Panc1 (cell line): ENCODE measurements around the gene MS4A18. TPM values are rescaled to one million over a fixed set of nuclear protein-coding genes. Genes with fewer than 3 reads are reported as not detected.

ENCODE experiments used
- ATAC-seq: fragments of 200-7000 bp; cut with Tn5 transposase; 2 replicates; pipeline ENCODE4 v1.9.1; 2020; ENCODE audit warnings: mild to moderate bottlenecking, moderate library complexity
- BruUV-seq: library from RNA; stranded (reverse); fragments of 400-500 nt; replicated peaks from 2 replicates; lab custom pipeline; 2021; lab: Mats Ljungman, UMichigan
- CTCF ChIA-PET: fragments of 300-600 bp; sonication (Branson Sonifier 250); formaldehyde crosslinking; loops from one replicate; lab custom pipeline; 2022; ENCODE audit warnings: antibody characterized with exemption; lab: Charles Lee
- POLR2A ChIA-PET: fragments of 300-600 bp; sonication (Branson Sonifier 250); formaldehyde crosslinking; loops from one replicate; lab custom pipeline; 2022; ENCODE audit warnings: antibody characterized with exemption; lab: Charles Lee
- DNase-seq: peaks from one replicate; pipeline ENCODE4 v3.0.0-alpha.2; 2010; ENCODE audit warnings: low read depth, low spot score
- H3K27ac ChIP-seq: 2 replicates; pipeline ENCODE4 v1.5.1; 2011; ENCODE audit warnings: mild to moderate bottlenecking, low read length, inconsistent platforms
- H3K27me3 ChIP-seq: fragments of 200-500 bp; sonication (Bioruptor generic); 2 replicates; pipeline ENCODE4 v1.6.0; 2014; ENCODE audit warnings: low read length, inconsistent platforms; ENCODE audit not compliant: control insufficient read depth, insufficient read depth
- H3K36me3 ChIP-seq: fragments of 200-500 bp; sonication (Bioruptor generic); 2 replicates; pipeline ENCODE4 v1.5.1; 2014; ENCODE audit warnings: inconsistent platforms, mild to moderate bottlenecking, low read length, moderate library complexity; ENCODE audit not compliant: control insufficient read depth, insufficient read depth
- H3K4me1 ChIP-seq: 2 replicates; pipeline ENCODE4 v1.5.1; 2011; ENCODE audit warnings: inconsistent platforms, mild to moderate bottlenecking, low read length, moderate library complexity; ENCODE audit not compliant: control insufficient read depth, insufficient read depth
- H3K4me3 ChIP-seq, 2 experiments: 2 replicates each; pipeline ENCODE4 v1.5.1; 2011 to 2012; ENCODE audit warnings: low read depth in 2 of 2, low read length in 2 of 2, mild to moderate bottlenecking in 2 of 2, inconsistent platforms in 1 of 2, moderate library complexity in 1 of 2
- H3K9me3 ChIP-seq: fragments of 200-500 bp; sonication (Bioruptor generic); 2 replicates; pipeline ENCODE4 v1.5.1; 2014; ENCODE audit warnings: low read depth, mild to moderate bottlenecking, inconsistent platforms, low read length, moderate library complexity; ENCODE audit not compliant: control insufficient read depth, insufficient read depth
- POLR2AphosphoS5 ChIP-seq: IDR thresholded peaks from 2 replicates; pipeline ENCODE4 v1.6.1; 2012; ENCODE audit warnings: mild to moderate bottlenecking, low read depth, low read length, moderate library complexity
- SIN3A ChIP-seq: IDR thresholded peaks from 2 replicates; pipeline ENCODE4 v1.6.1; 2012; ENCODE audit warnings: low read depth, mild to moderate bottlenecking, low read length, moderate library complexity, borderline replicate concordance; ENCODE audit not compliant: insufficient read depth
- TCF7L2 ChIP-seq: IDR thresholded peaks from 2 replicates; pipeline ENCODE4 v1.6.1; 2011; ENCODE audit warnings: mild to moderate bottlenecking, low read depth, low read length, inconsistent platforms
- in situ Hi-C: cut with HindIII; loops from 2 replicates; pipeline ENCODE4 v1.10.0; 2016; ENCODE audit warnings: low sequenced_read_pairs, low pct_unique_long_range_greater_than_20kb
- intact Hi-C: fragments of 100-400 bp; cut with micrococcal nuclease; formaldehyde crosslinking; loops from one replicate; pipeline ENCODE4 v1.10.0; 2022; ENCODE audit not compliant: unreplicated experiment
- total RNA-seq: library from RNA; stranded (reverse); gene quantifications from one replicate; pipeline ENCODE4 v1.2.1, GENCODE V29; 2021; ENCODE audit not compliant: unreplicated experiment
- TF ChIP-seq, protein P1 (sequence below): fragments of 450-650 bp; IDR thresholded peaks from 2 replicates; pipeline ENCODE4 v1.5.1; 2017; ENCODE audit warnings: mild to moderate bottlenecking
- TF ChIP-seq, protein P2 (sequence below), 2 experiments: IDR thresholded peaks; 2 replicates each; pipeline ENCODE4 v1.6.1; 2011 to 2012; ENCODE audit warnings: low read depth in 2 of 2, control low read depth in 1 of 2, low read length in 1 of 2, mild to moderate bottlenecking in 1 of 2, moderate library complexity in 1 of 2; ENCODE audit not compliant: insufficient read depth in 1 of 2

The MS4A18 gene
- total RNA-seq, 1 experiment from 2014 or later, result not detected

DNA sequence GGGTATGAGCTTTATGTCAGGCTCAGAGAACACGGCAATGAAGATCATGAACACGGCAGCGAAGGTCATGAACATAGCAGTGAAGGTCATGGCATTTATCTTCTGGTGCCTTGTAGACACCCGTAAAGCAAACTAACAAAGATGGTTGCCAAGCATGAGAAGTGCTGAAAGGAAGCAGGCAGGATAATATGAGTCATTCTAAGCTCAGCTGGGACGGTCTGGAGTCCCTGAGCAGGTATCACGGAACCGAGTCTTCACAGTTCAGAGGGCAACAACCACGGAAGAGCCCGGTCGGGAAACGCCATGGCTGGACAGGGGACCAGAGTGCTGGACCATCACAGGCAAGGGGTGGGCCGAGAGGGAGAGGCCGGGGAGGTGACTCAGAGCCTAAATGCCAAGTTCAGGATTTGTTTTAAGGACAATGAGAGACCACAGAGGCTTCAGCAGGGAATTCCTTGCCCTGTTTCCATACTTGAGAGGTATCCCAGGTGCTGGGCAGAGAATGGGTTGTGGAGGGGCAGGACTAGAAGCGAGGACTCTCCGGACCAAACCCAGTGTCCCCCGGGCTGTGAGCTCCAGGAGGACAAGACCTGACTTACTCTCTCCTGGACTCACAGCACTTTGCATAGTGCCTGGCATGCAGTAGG lies 47.5 kb downstream of the MS4A18 start:
- H3K27ac ChIP-seq, result no peak overlapping the region
- no peaks in the 10 kb centered on the region for H3K9me3 ChIP-seq
- CTCF ChIA-PET, result no interaction called here
- H3K27me3 ChIP-seq, result no peaks in the 10 kb centered on the region
- BruUV-seq, result no TSS peak
- intact Hi-C loops, result no loop called here
- ATAC-seq (no peak), DNase-seq (no peak)
- H3K36me3 ChIP-seq, result no peaks in the 10 kb centered on the region
- in situ Hi-C loops, result no loop called here
- POLR2A ChIA-PET, result no interaction called here
- H3K4me3 ChIP-seq, result no peak overlapping the region
- TF ChIP-seq POLR2AphosphoS5, result no peak
- no peak for TF ChIP-seq TCF7L2
- TF ChIP-seq, protein P1, sequence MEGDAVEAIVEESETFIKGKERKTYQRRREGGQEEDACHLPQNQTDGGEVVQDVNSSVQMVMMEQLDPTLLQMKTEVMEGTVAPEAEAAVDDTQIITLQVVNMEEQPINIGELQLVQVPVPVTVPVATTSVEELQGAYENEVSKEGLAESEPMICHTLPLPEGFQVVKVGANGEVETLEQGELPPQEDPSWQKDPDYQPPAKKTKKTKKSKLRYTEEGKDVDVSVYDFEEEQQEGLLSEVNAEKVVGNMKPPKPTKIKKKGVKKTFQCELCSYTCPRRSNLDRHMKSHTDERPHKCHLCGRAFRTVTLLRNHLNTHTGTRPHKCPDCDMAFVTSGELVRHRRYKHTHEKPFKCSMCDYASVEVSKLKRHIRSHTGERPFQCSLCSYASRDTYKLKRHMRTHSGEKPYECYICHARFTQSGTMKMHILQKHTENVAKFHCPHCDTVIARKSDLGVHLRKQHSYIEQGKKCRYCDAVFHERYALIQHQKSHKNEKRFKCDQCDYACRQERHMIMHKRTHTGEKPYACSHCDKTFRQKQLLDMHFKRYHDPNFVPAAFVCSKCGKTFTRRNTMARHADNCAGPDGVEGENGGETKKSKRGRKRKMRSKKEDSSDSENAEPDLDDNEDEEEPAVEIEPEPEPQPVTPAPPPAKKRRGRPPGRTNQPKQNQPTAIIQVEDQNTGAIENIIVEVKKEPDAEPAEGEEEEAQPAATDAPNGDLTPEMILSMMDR, result no peak
- TF ChIP-seq SIN3A, result no peak
- TF ChIP-seq, protein P2, sequence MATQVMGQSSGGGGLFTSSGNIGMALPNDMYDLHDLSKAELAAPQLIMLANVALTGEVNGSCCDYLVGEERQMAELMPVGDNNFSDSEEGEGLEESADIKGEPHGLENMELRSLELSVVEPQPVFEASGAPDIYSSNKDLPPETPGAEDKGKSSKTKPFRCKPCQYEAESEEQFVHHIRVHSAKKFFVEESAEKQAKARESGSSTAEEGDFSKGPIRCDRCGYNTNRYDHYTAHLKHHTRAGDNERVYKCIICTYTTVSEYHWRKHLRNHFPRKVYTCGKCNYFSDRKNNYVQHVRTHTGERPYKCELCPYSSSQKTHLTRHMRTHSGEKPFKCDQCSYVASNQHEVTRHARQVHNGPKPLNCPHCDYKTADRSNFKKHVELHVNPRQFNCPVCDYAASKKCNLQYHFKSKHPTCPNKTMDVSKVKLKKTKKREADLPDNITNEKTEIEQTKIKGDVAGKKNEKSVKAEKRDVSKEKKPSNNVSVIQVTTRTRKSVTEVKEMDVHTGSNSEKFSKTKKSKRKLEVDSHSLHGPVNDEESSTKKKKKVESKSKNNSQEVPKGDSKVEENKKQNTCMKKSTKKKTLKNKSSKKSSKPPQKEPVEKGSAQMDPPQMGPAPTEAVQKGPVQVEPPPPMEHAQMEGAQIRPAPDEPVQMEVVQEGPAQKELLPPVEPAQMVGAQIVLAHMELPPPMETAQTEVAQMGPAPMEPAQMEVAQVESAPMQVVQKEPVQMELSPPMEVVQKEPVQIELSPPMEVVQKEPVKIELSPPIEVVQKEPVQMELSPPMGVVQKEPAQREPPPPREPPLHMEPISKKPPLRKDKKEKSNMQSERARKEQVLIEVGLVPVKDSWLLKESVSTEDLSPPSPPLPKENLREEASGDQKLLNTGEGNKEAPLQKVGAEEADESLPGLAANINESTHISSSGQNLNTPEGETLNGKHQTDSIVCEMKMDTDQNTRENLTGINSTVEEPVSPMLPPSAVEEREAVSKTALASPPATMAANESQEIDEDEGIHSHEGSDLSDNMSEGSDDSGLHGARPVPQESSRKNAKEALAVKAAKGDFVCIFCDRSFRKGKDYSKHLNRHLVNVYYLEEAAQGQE (IDR thresholded peaks at IDR 0.05; ENCODE audit: insufficient read depth in 1 of 2, low read depth in 2 of 2, low read length in 1 of 2), result no peak
- no peaks in the 10 kb centered on the region for H3K4me1 ChIP-seq

DNA sequence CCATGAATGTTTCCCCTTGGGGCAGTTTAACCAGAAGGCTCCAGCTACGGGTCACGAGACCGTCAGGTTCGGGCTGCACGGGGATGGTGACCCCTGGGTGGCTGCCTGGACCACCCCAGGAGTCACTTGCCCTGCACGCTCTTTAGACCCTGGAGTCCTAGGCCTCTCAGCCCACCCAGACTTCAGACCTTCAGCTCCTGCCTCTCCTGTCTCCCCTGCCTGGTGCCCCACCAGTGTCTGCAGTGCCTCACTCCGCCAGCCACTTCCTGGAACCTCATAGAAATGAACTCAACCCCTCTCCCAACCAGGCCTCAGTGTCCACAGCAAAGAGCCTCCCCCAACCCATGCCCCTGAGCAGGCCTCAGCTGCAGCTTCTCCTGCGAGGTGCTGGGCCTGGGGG lies 48.1 kb downstream of the MS4A18 start:
- ATAC-seq, result no peak
- CTCF ChIA-PET, result no interaction called here
- H3K4me1 ChIP-seq, result no peaks in the 10 kb centered on the region

More for the DNA sequence above, 48.1 kb downstream of the MS4A18 start:
- POLR2A ChIA-PET, result no interaction called here
- no peak overlapping the region for H3K4me3 ChIP-seq
- intact Hi-C loops (no loop called here), in situ Hi-C loops (no loop called here)
- TF ChIP-seq POLR2AphosphoS5 (no peak), SIN3A (no peak), TCF7L2 (no peak)
- TF ChIP-seq, protein P2 (IDR thresholded peaks at IDR 0.05; ENCODE audit: insufficient read depth in 1 of 2, low read depth in 2 of 2, low read length in 1 of 2), result no peak
- TF ChIP-seq, protein P1, result no peak
- H3K9me3 ChIP-seq, result no peaks in the 10 kb centered on the region
- H3K27ac ChIP-seq, result no peak overlapping the region
- no peak for DNase-seq
- H3K27me3 ChIP-seq, result no peaks in the 10 kb centered on the region
- BruUV-seq, result no TSS peak
- H3K36me3 ChIP-seq, result no peaks in the 10 kb centered on the region
